HepG2 (cell line): Measurements from ENCODE around the gene KLK11. TPM values are rescaled to one million over a fixed set of nuclear protein-coding genes. Genes with fewer than 3 reads are reported as not detected.

Experiments used
- ATAC-seq: fragments of 200-7000 bp; cut with Tn5 transposase; 3 replicates; pipeline ENCODE4 v1.9.1; 2020; ENCODE audit warnings: mild to moderate bottlenecking, moderate library complexity
- BruUV-seq: library from RNA; stranded (reverse); fragments of 400-500 nt; replicated peaks from 2 replicates; lab custom pipeline; 2021; lab: Mats Ljungman, UMichigan
- CTCF ChIA-PET: fragments of 300-600 bp; formaldehyde crosslinking; extraction: SDS; loops from one replicate; lab custom pipeline; 2021; ENCODE audit warnings: low total read pairs, inconsistent platforms, low intra/inter-chr PET ratio; lab: Yijun Ruan, JAX
- POLR2A ChIA-PET: fragments of 350-600 bp; sonication (Branson Sonifier 250); formaldehyde crosslinking; loops from one replicate; lab custom pipeline; 2020; ENCODE audit warnings: antibody characterized with exemption, inconsistent platforms; lab: Yijun Ruan, JAX
- DNase-seq: peaks from one replicate; pipeline ENCODE4 v3.0.0-alpha.2; 2015; ENCODE audit warnings: low spot score
- FAIRE-seq: peaks from 3 replicates; lab custom pipeline; 2011; peaks lifted over from hg19 to GRCh38; lab: Jason Lieb, UNC
- H2AFZ ChIP-seq: one replicate; pipeline ENCODE4 v1.6.1; 2011; ENCODE audit warnings: low read length, inconsistent platforms
- H3K27ac ChIP-seq: fragments of 300-600 bp; 3 replicates; pipeline ENCODE4 v1.8.0; 2011; ENCODE audit warnings: mixed run types, mild to moderate bottlenecking, mixed read lengths, low read length, inconsistent platforms; ENCODE audit not compliant: insufficient read depth; ENCODE audit errors: extremely low read length
- H3K27me3 ChIP-seq, 2 experiments: fragments of 200-600 bp in 1 of 2; 2 replicates in 1 of 2; 3 replicates in 1 of 2; pipeline versions ENCODE4 v1.6.0 to v1.8.0; 2011; ENCODE audit warnings: low read length in 2 of 2, mild to moderate bottlenecking in 2 of 2, moderate library complexity in 2 of 2, inconsistent platforms in 1 of 2; ENCODE audit not compliant: insufficient read depth in 2 of 2, control insufficient read depth in 1 of 2
- H3K36me3 ChIP-seq, 2 experiments: fragments of 200-600 bp in 1 of 2; replicated peaks in 1 of 2; 2 replicates in 1 of 2; 3 replicates in 1 of 2; pipeline versions ENCODE4 v1.5.1 to v1.8.0; 2011; ENCODE audit warnings: low read length in 2 of 2, inconsistent platforms in 1 of 2; ENCODE audit not compliant: insufficient read depth in 2 of 2, control insufficient read depth in 1 of 2
- H3K4me1 ChIP-seq: 2 replicates; pipeline ENCODE4 v1.5.1; 2012; ENCODE audit warnings: low read length, inconsistent platforms; ENCODE audit not compliant: insufficient read depth
- H3K4me2 ChIP-seq: 2 replicates; pipeline ENCODE4 v1.6.0; 2011; ENCODE audit warnings: low read depth, low read length, inconsistent platforms
- H3K4me3 ChIP-seq, 3 experiments: fragments of 200-600 bp in 1 of 3; sonication (generic), shearing (Covaris generic) in 1 of 3; replicated peaks in 1 of 3; 2 replicates each; pipeline ENCODE4 v1.5.1; 2011 to 2016; ENCODE audit warnings: low read length in 3 of 3, inconsistent platforms in 2 of 3, low read depth in 2 of 3, mild to moderate bottlenecking in 2 of 3, control low read depth in 1 of 3, mixed read lengths in 1 of 3; ENCODE audit not compliant: insufficient read depth in 1 of 3
- H3K79me2 ChIP-seq: one replicate; pipeline ENCODE4 v1.6.1; 2011; ENCODE audit warnings: low read length, inconsistent platforms; ENCODE audit not compliant: insufficient read depth
- H3K9ac ChIP-seq: 2 replicates; pipeline ENCODE4 v1.6.0; 2011; ENCODE audit warnings: mild to moderate bottlenecking, low read depth, low read length, inconsistent platforms; ENCODE audit not compliant: insufficient read depth
- H3K9me3 ChIP-seq: 2 replicates; pipeline ENCODE4 v1.5.1; 2012; ENCODE audit warnings: mild to moderate bottlenecking, low read length
- H4K20me1 ChIP-seq: 2 replicates; pipeline ENCODE4 v1.6.0; 2011; ENCODE audit warnings: inconsistent platforms, mild to moderate bottlenecking, low read length, moderate library complexity; ENCODE audit not compliant: insufficient read depth
- ATF7 ChIP-seq, 2 experiments: fragments of 450-650 bp in 1 of 2; sonication (generic) in 1 of 2; formaldehyde crosslinking in 1 of 2; IDR thresholded peaks; 2 replicates each; pipeline versions ENCODE4 v1.4.0 to v1.6.1; 2016 to 2020; ENCODE audit warnings: antibody characterized with exemption in 1 of 2, mild to moderate bottlenecking in 1 of 2, missing genetic modification reagents in 1 of 2
- EP300 ChIP-seq, 3 experiments: sonication (generic) in 1 of 3; formaldehyde crosslinking in 1 of 3; IDR thresholded peaks; 2 replicates each; pipeline versions ENCODE4 v1.5.1 to v1.6.1; 2011 to 2020; ENCODE audit warnings: low read depth in 2 of 3, low read length in 2 of 3, borderline replicate concordance in 1 of 3, improper control_type of control experiment in 1 of 3, mild to moderate bottlenecking in 1 of 3, missing genetic modification reagents in 1 of 3, moderate library complexity in 1 of 3
- GLI4 ChIP-seq: sonication (generic); formaldehyde crosslinking; IDR thresholded peaks from 2 replicates; pipeline ENCODE4 v1.5.1; 2020; ENCODE audit warnings: missing genetic modification reagents, mild to moderate bottlenecking, moderate library complexity, borderline replicate concordance
- GTF3A ChIP-seq: sonication (generic); formaldehyde crosslinking; conservative IDR thresholded peaks from 2 replicates; pipeline ENCODE4 v1.4.0; 2020; ENCODE audit warnings: mild to moderate bottlenecking, missing genetic modification reagents
- HOXA3 ChIP-seq: sonication (generic); formaldehyde crosslinking; IDR thresholded peaks from 2 replicates; pipeline ENCODE4 v1.5.0; 2020; ENCODE audit warnings: missing genetic modification reagents
- MEIS2 ChIP-seq: sonication (generic); formaldehyde crosslinking; IDR thresholded peaks from 2 replicates; pipeline ENCODE4 v1.9.0; 2021; ENCODE audit warnings: mild to moderate bottlenecking, missing genetic modification reagents
- TAF15 ChIP-seq: fragments of 200-400 bp; formaldehyde crosslinking; IDR thresholded peaks from one replicate; pipeline ENCODE4 v1.6.1; 2018; ENCODE audit warnings: mild to moderate bottlenecking, low read depth, low read length; ENCODE audit not compliant: poor library complexity, severe bottlenecking
- ZNF7 ChIP-seq: IDR thresholded peaks from 2 replicates; pipeline ENCODE4 v1.6.1; 2016; ENCODE audit warnings: missing biosample characterization, missing genetic modification reagents
- WGBS: methylation state at CpG from one replicate; pipeline ENCODE4 v1.1.6; 2017; ENCODE audit warnings: low lambda C conversion rate; 5-methylcytosine and 5-hydroxymethylcytosine counted together
- in situ Hi-C: cut with HindIII; loops from 2 replicates; pipeline ENCODE4 v1.10.0; 2017; ENCODE audit warnings: low pct_unique_long_range_greater_than_20kb; ENCODE audit not compliant: extremely low pct_ligation_motif_present
- intact Hi-C: fragments of 100-400 bp; cut with micrococcal nuclease; formaldehyde crosslinking; loops from one replicate; pipeline ENCODE4 v1.10.0; 2022; ENCODE audit not compliant: unreplicated experiment
- polyA plus RNA-seq, 8 experiments: library from polyadenylated mRNA; depleted of rRNA in 3 of 8; stranded (reverse) in 7 of 8; unstranded in 1 of 8; fragments of >200 nt; fragmentation: Illumina TruSeq in 4 of 8; extraction: Trizol in 4 of 8; gene quantifications; 2 replicates each; pipeline versions ENCODE4 v1.2.1 to v1.2.3, GENCODE V29; 2011 to 2016; ENCODE audit warnings: low read depth in 4 of 8, missing spikeins in 1 of 8, mixed read lengths in 1 of 8; ENCODE audit not compliant: insufficient read depth in 1 of 8
- total RNA-seq, 5 experiments: library from RNA; depleted of rRNA; stranded (reverse); fragments of >200 nt; fragmentation: Illumina TruSeq; extraction: Trizol; gene quantifications; 2 replicates each; pipeline ENCODE4 v1.2.3, GENCODE V29; 2016; ENCODE audit warnings: low read depth in 1 of 5
- TF ChIP-seq, protein P1 (sequence below): sonication (generic); formaldehyde crosslinking; IDR thresholded peaks from 2 replicates; pipeline ENCODE4 v1.4.0; 2020; ENCODE audit warnings: mild to moderate bottlenecking, missing genetic modification reagents, borderline replicate concordance

KLK11 gene
- total and polyA plus RNA-seq, 2 of the 13 experiments (the other 11 are each of a cell fraction or from before 2014, with no cell fraction given), result not detected

DNA sequence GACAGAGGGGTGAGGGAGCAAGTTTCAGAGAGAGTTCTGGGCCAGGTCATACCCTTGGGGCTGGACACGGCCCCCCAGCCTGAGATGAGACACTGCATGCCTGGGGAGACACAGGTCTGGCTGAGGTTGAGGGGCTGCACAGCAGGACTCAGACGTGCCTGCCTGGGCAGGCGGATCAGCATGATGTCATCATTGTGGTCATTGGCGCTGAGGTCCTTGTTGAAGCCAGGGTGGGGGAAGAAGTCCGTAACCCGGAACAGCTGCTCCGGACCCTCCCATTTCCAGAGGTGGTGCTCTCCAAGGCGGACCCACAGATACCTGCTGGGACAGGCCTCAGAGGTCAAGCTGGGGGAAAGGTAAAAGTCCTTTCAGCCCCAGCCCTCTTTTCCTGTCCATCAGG is 20.0 kb downstream of the KLK11 start:
- no peak overlapping the region for H3K9ac ChIP-seq
- TF ChIP-seq EP300 (IDR thresholded peaks at IDR 0.05; ENCODE audit: low read depth in 2 of 2, low read length in 2 of 2) (no peak), EP300 (CRISPR knock-in tag; IDR thresholded peaks at IDR 0.05; ENCODE audit: borderline replicate concordance) (no peak), GTF3A (no peak), TAF15 (no peak), ZNF7 (CRISPR knock-in tag) (no peak), MEIS2 (CRISPR knock-in tag) (no peak), HOXA3 (no peak), ATF7 (IDR thresholded peaks at IDR 0.05) (peak; percentile 81), ATF7 (CRISPR knock-in tag; IDR thresholded peaks at IDR 0.05) (no peak), GLI4 (no peak)
- TF ChIP-seq, protein P1, sequence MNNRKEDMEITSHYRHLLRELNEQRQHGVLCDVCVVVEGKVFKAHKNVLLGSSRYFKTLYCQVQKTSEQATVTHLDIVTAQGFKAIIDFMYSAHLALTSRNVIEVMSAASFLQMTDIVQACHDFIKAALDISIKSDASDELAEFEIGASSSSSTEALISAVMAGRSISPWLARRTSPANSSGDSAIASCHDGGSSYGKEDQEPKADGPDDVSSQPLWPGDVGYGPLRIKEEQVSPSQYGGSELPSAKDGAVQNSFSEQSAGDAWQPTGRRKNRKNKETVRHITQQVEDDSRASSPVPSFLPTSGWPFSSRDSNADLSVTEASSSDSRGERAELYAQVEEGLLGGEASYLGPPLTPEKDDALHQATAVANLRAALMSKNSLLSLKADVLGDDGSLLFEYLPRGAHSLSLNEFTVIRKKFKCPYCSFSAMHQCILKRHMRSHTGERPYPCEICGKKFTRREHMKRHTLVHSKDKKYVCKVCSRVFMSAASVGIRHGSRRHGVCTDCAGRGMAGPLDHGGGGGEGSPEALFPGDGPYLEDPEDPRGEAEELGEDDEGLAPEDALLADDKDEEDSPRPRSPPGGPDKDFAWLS (CRISPR knock-in tag), result no peak
- TF ChIP-seq, all 625 proteins: peak for 1

More for the DNA sequence above, 20.0 kb downstream of the KLK11 start:
- ATAC-seq, result no peak
- no peak overlapping the region for H3K4me3 ChIP-seq
- H3K9me3 ChIP-seq, result no peaks in the 10 kb centered on the region
- 0% methylated on average over 1 of the region's 8 CpGs for WGBS
- intact Hi-C loops, result no loop called here
- no peaks in the 10 kb centered on the region for H4K20me1 ChIP-seq
- no peak overlapping the region for H2AFZ ChIP-seq
- no peaks in the 10 kb centered on the region for H3K4me1 ChIP-seq
- CTCF ChIA-PET, result no interaction called here
- DNase-seq, result no peak
- POLR2A ChIA-PET, result no interaction called here
- no peaks in the 10 kb centered on the region for H3K79me2 ChIP-seq
- no peak overlapping the region for H3K27ac ChIP-seq
- FAIRE-seq, result no peak
- no peak overlapping the region for H3K4me2 ChIP-seq
- peaks cover 1 to 7% of the 10 kb centered on the region in 2 experiments; a peak in 2 of 5 replicates for H3K27me3 ChIP-seq
- in situ Hi-C loops, result no loop called here
- no TSS peak for BruUV-seq
- H3K36me3 ChIP-seq, result no peaks in the 10 kb centered on the region
